GM23338 (cell line): Measurements from ENCODE around the gene USH1G. TPM values are rescaled to one million over a fixed set of nuclear protein-coding genes. Genes with fewer than 3 reads are reported as not detected.

Experiments used
- ATAC-seq: fragments of 200-7000 bp; cut with Tn5 transposase; 3 replicates; pipeline ENCODE4 v1.9.1; 2020
- DNase-seq: peaks from one replicate; pipeline ENCODE4 v3.0.0-alpha.2; 2015; ENCODE audit warnings: low spot score
- H2AFZ ChIP-seq: fragments of 200-600 bp; sonication (generic); 2 replicates; pipeline ENCODE4 v1.8.0; 2016; ENCODE audit warnings: antibody characterized with exemption, mild to moderate bottlenecking, moderate library complexity
- H3F3A ChIP-seq: fragments of 200-600 bp; sonication (generic); replicated peaks from 2 replicates; pipeline ENCODE4 v1.8.0; 2017; ENCODE audit warnings: antibody characterized with exemption, mixed run types, low read depth
- H3K27ac ChIP-seq: fragments of 200-600 bp; sonication (generic); 2 replicates; pipeline ENCODE4 v1.6.1; 2016; ENCODE audit warnings: low read depth
- H3K27me3 ChIP-seq: fragments of 200-600 bp; sonication (generic); 2 replicates; pipeline ENCODE4 v1.8.0; 2016; ENCODE audit warnings: mild to moderate bottlenecking, mixed run types, moderate library complexity; ENCODE audit not compliant: insufficient read depth
- H3K36me3 ChIP-seq: fragments of 200-600 bp; sonication (generic); 2 replicates; pipeline ENCODE4 v1.8.0; 2016; ENCODE audit warnings: mild to moderate bottlenecking; ENCODE audit not compliant: insufficient read depth
- H3K4me1 ChIP-seq: fragments of 200-600 bp; sonication (generic); 2 replicates; pipeline ENCODE4 v1.8.0; 2016; ENCODE audit warnings: mild to moderate bottlenecking, moderate library complexity; ENCODE audit not compliant: insufficient read depth
- H3K4me2 ChIP-seq: fragments of 200-600 bp; sonication (generic); 2 replicates; pipeline ENCODE4 v1.7.1; 2017; ENCODE audit warnings: mixed run types
- H3K4me3 ChIP-seq: fragments of 200-600 bp; sonication (generic); 2 replicates; pipeline ENCODE4 v1.6.1; 2016; ENCODE audit warnings: mixed run types
- H3K79me2 ChIP-seq: fragments of 200-600 bp; sonication (generic); replicated peaks from 2 replicates; pipeline ENCODE4 v1.8.0; 2017; ENCODE audit warnings: mild to moderate bottlenecking; ENCODE audit not compliant: insufficient read depth
- H3K9me2 ChIP-seq: fragments of 200-600 bp; sonication (generic); 2 replicates; pipeline ENCODE4 v1.8.0; 2017; ENCODE audit not compliant: insufficient read depth
- H4K20me1 ChIP-seq: fragments of 200-600 bp; sonication (generic); replicated peaks from 2 replicates; pipeline ENCODE4 v1.8.0; 2017; ENCODE audit warnings: mild to moderate bottlenecking; ENCODE audit not compliant: insufficient read depth
- H3K27ac Mint-ChIP-seq: 2 replicates; pipeline ENCODE4 v1.8.0; 2020; ENCODE audit warnings: inconsistent platforms, mild to moderate bottlenecking, moderate library complexity, mixed read lengths
- H3K27me3 Mint-ChIP-seq: 3 replicates; pipeline ENCODE4 v1.8.0; 2022; ENCODE audit warnings: low read depth, mild to moderate bottlenecking, moderate library complexity, mixed read lengths, inconsistent platforms; ENCODE audit not compliant: insufficient read depth, poor library complexity
- H3K36me3 Mint-ChIP-seq: 3 replicates; pipeline ENCODE4 v1.8.0; 2021; ENCODE audit warnings: low read depth, mild to moderate bottlenecking, inconsistent platforms, moderate library complexity, mixed read lengths
- H3K4me1 Mint-ChIP-seq: 3 replicates; pipeline ENCODE4 v1.8.0; 2020; ENCODE audit warnings: mild to moderate bottlenecking, inconsistent platforms, mixed read lengths
- H3K4me3 Mint-ChIP-seq: 3 replicates; pipeline ENCODE4 v1.8.0; 2021; ENCODE audit warnings: moderate library complexity, mild to moderate bottlenecking, inconsistent platforms, mixed read lengths
- H3K9me3 Mint-ChIP-seq: 3 replicates; pipeline ENCODE4 v1.8.0; 2020; ENCODE audit warnings: moderate library complexity, mild to moderate bottlenecking, inconsistent platforms, mixed read lengths
- CREB1 ChIP-seq: fragments of 250-450 bp; sonication (Bioruptor Pico); IDR thresholded peaks from 2 replicates; pipeline ENCODE4 v1.5.0; 2020; ENCODE audit warnings: low read depth, mild to moderate bottlenecking, moderate library complexity
- ETS1 ChIP-seq: IDR thresholded peaks from 2 replicates; pipeline ENCODE4 v1.6.1; 2016; ENCODE audit warnings: antibody characterized with exemption
- EZH2 ChIP-seq: fragments of 200-600 bp; sonication (generic); IDR thresholded peaks from one replicate; pipeline ENCODE4 v1.8.0; 2017; ENCODE audit warnings: antibody characterized with exemption, mild to moderate bottlenecking, low read depth; ENCODE audit not compliant: unreplicated experiment
- EZH2phosphoT487 ChIP-seq: fragments of 200-600 bp; sonication (generic); IDR thresholded peaks from one replicate; pipeline ENCODE4 v1.8.1; 2018; ENCODE audit warnings: antibody characterized with exemption; ENCODE audit not compliant: unreplicated experiment
- JUNB ChIP-seq: IDR thresholded peaks from one replicate; pipeline ENCODE4 v1.6.1; 2016; ENCODE audit warnings: antibody characterized with exemption; ENCODE audit not compliant: unreplicated experiment
- NANOG ChIP-seq: IDR thresholded peaks from 2 replicates; pipeline ENCODE4 v1.6.1; 2016; ENCODE audit warnings: antibody characterized with exemption, borderline replicate concordance
- POLR2AphosphoS5 ChIP-seq: IDR thresholded peaks from 2 replicates; pipeline ENCODE4 v1.6.1; 2016; ENCODE audit warnings: antibody characterized with exemption, low read depth
- REST ChIP-seq: IDR thresholded peaks from one replicate; pipeline ENCODE4 v1.6.1; 2018; ENCODE audit warnings: antibody characterized with exemption; ENCODE audit not compliant: unreplicated experiment
- STAT1 ChIP-seq: IDR thresholded peaks from one replicate; pipeline ENCODE4 v1.6.1; 2016; ENCODE audit warnings: antibody characterized with exemption; ENCODE audit not compliant: unreplicated experiment
- ZNF114 ChIP-seq: fragments of 250-450 bp; sonication (Bioruptor Pico); IDR thresholded peaks from 2 replicates; pipeline ENCODE4 v1.5.0; 2020; ENCODE audit warnings: mild to moderate bottlenecking, moderate library complexity
- ZNF331 ChIP-seq: fragments of 250-450 bp; sonication (Bioruptor Pico); IDR thresholded peaks from 2 replicates; pipeline ENCODE4 v1.5.0; 2020; ENCODE audit warnings: low read depth, mild to moderate bottlenecking, moderate library complexity
- ZNF462 ChIP-seq: fragments of 250-450 bp; sonication (Bioruptor Pico); IDR thresholded peaks from 2 replicates; pipeline ENCODE4 v1.5.0; 2020; ENCODE audit warnings: mild to moderate bottlenecking, moderate library complexity
- polyA plus RNA-seq: library from polyadenylated mRNA; unstranded; fragments of >200 nt; fragmentation: Nextera tagmentation; extraction: Ambion mirVana; gene quantifications from 2 replicates; pipeline ENCODE4 v1.2.1, GENCODE V29; 2016
- total RNA-seq: library from RNA; depleted of rRNA; stranded (reverse); fragments of >200 nt; shearing (Covaris generic); gene quantifications from 2 replicates; pipeline ENCODE4 v1.2.3, GENCODE V29; 2014
- TF ChIP-seq, protein P1 (sequence below), 2 experiments: fragments of 200-600 bp in 1 of 2; sonication (generic) in 1 of 2; conservative IDR thresholded peaks; 2 replicates each; pipeline versions ENCODE4 v1.5.1 to v1.6.1; 2016 to 2017; ENCODE audit warnings: antibody characterized with exemption in 2 of 2, low read depth in 2 of 2, mild to moderate bottlenecking in 2 of 2, moderate library complexity in 1 of 2

USH1G gene
- total and polyA plus RNA-seq, 2 experiments from 2014 or later: 0.34 to 1.7 TPM

DNA sequence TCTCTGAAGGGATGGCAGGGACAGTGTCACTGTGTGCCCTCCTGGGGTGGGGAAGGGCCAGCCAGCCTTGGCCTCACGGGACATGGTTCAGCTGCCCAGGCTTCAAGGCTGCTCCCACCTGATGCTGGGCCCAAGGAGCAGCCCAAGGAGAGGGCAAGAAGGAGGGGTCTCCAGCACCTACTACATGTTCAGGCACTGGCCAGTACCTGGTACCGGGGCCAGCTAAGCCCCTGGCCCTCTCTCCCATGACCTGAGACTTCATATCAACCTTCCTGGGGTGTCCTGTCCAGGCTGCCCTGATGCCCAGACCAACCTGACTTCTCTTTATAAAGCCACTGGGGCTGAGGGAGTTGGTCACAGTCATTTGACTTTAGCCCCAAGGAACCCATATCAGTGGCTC lies 1.3 kb downstream of the USH1G start:
- no peak overlapping the region for H2AFZ ChIP-seq
- H3K27ac Mint-ChIP-seq: no peak overlapping the region
- no peaks in the 10 kb centered on the region for H3K36me3 ChIP-seq
- H3K9me3 Mint-ChIP-seq: no peaks in the 10 kb centered on the region
- peaks cover 16% of the 10 kb centered on the region for H3K4me1 ChIP-seq
- TF ChIP-seq ZNF114 (CRISPR knock-in tag) (no peak), STAT1 (no peak), CREB1 (CRISPR knock-in tag) (no peak), ZNF331 (CRISPR knock-in tag) (no peak), EZH2phosphoT487 (no peak), NANOG (no peak), JUNB (no peak), EZH2 (no peak), POLR2AphosphoS5 (no peak), ETS1 (no peak), ZNF462 (CRISPR knock-in tag) (no peak), REST (no peak)
- TF ChIP-seq, protein P1, sequence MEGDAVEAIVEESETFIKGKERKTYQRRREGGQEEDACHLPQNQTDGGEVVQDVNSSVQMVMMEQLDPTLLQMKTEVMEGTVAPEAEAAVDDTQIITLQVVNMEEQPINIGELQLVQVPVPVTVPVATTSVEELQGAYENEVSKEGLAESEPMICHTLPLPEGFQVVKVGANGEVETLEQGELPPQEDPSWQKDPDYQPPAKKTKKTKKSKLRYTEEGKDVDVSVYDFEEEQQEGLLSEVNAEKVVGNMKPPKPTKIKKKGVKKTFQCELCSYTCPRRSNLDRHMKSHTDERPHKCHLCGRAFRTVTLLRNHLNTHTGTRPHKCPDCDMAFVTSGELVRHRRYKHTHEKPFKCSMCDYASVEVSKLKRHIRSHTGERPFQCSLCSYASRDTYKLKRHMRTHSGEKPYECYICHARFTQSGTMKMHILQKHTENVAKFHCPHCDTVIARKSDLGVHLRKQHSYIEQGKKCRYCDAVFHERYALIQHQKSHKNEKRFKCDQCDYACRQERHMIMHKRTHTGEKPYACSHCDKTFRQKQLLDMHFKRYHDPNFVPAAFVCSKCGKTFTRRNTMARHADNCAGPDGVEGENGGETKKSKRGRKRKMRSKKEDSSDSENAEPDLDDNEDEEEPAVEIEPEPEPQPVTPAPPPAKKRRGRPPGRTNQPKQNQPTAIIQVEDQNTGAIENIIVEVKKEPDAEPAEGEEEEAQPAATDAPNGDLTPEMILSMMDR (conservative IDR thresholded peaks at IDR 0.05; ENCODE audit: low read depth in 2 of 2): no peak
- H3K27ac ChIP-seq: no peak overlapping the region
- H4K20me1 ChIP-seq: no peaks in the 10 kb centered on the region
- no peaks in the 10 kb centered on the region for H3F3A ChIP-seq
- no peaks in the 10 kb centered on the region for H3K79me2 ChIP-seq
- peaks cover 61% of the 10 kb centered on the region for H3K27me3 ChIP-seq
- H3K27me3 Mint-ChIP-seq: peaks cover 54% of the 10 kb centered on the region
- no peak overlapping the region for H3K4me3 ChIP-seq
- DNase-seq (no peak), ATAC-seq (no peak)
- H3K36me3 Mint-ChIP-seq: no peaks in the 10 kb centered on the region
- peaks cover 7% of the 10 kb centered on the region for H3K4me1 Mint-ChIP-seq
- H3K4me2 ChIP-seq: no peak overlapping the region
- H3K9me2 ChIP-seq: no peaks in the 10 kb centered on the region
- no peak overlapping the region for H3K4me3 Mint-ChIP-seq
